Body of pancreas (tissue), 4 donors: Measurements from ENCODE around the gene TPMT.

Source experiments
- POLR2A ChIP-seq, 3 donors: fragments of 450-650 bp; IDR thresholded peaks; one replicate each; pipeline ENCODE4 v1.6.1; 2016; ENCODE audit warnings: antibody characterized with exemption in 3 of 3, mild to moderate bottlenecking in 2 of 3
- TF ChIP-seq, protein P1 (sequence below), 7 experiments: fragments of 450-650 bp in 4 of 7; fragments of 200-600 bp in 3 of 7; sonication (generic) in 3 of 7; IDR thresholded peaks; one replicate each; pipeline ENCODE4 v1.5.1; 2016 to 2019; ENCODE audit warnings: antibody characterized with exemption in 7 of 7

GRCh38 chr6:18147616-18148015, 7.3 kb downstream of the TPMT start:
- TF ChIP-seq, protein P1, sequence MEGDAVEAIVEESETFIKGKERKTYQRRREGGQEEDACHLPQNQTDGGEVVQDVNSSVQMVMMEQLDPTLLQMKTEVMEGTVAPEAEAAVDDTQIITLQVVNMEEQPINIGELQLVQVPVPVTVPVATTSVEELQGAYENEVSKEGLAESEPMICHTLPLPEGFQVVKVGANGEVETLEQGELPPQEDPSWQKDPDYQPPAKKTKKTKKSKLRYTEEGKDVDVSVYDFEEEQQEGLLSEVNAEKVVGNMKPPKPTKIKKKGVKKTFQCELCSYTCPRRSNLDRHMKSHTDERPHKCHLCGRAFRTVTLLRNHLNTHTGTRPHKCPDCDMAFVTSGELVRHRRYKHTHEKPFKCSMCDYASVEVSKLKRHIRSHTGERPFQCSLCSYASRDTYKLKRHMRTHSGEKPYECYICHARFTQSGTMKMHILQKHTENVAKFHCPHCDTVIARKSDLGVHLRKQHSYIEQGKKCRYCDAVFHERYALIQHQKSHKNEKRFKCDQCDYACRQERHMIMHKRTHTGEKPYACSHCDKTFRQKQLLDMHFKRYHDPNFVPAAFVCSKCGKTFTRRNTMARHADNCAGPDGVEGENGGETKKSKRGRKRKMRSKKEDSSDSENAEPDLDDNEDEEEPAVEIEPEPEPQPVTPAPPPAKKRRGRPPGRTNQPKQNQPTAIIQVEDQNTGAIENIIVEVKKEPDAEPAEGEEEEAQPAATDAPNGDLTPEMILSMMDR (IDR thresholded peaks at IDR 0.05) = no peak
- TF ChIP-seq POLR2A (IDR thresholded peaks at IDR 0.05) = no peak
